IMR-90 (cell line): ENCODE data around the gene WIPF1. TPM values are rescaled to one million over a fixed set of nuclear protein-coding genes. Genes with fewer than 3 reads are reported as not detected.

ENCODE experiments used
- ATAC-seq: fragments of 200-7000 bp; cut with Tn5 transposase; 2 replicates; pipeline ENCODE4 v1.9.1; 2020; ENCODE audit warnings: low read depth, mild to moderate bottlenecking, moderate library complexity
- BruUV-seq: library from RNA; stranded (reverse); fragments of 400-500 nt; replicated peaks from 2 replicates; lab custom pipeline; 2021; lab: Mats Ljungman, UMichigan
- CTCF ChIA-PET: fragments of 300-600 bp; formaldehyde crosslinking; extraction: SDS; loops from one replicate; lab custom pipeline; 2021; ENCODE audit warnings: antibody characterized with exemption; lab: Yijun Ruan, JAX
- POLR2A ChIA-PET: fragments of 300-600 bp; sonication (Branson Sonifier 250); formaldehyde crosslinking; loops from one replicate; lab custom pipeline; 2022; ENCODE audit warnings: antibody characterized with exemption; ENCODE audit not compliant: unreplicated experiment; lab: Charles Lee
- DNase-seq: peaks from one replicate; pipeline ENCODE4 v3.0.0; 2013
- H2AFZ ChIP-seq: replicated peaks from 2 replicates; pipeline ENCODE3; 2013; ENCODE audit warnings: low read length, mild to moderate bottlenecking; ENCODE audit not compliant: poor library complexity
- H2AK5ac ChIP-seq: 2 replicates; pipeline ENCODE4 v1.6.1; 2013; ENCODE audit warnings: low read depth, low read length, inconsistent platforms
- H2AK9ac ChIP-seq: replicated peaks from 2 replicates; pipeline ENCODE3; 2013; ENCODE audit warnings: mild to moderate bottlenecking, low read depth, low read length, moderate library complexity; ENCODE audit not compliant: poor library complexity
- H2BK120ac ChIP-seq: 2 replicates; pipeline ENCODE4 v1.6.1; 2013; ENCODE audit warnings: low read depth, low read length, inconsistent platforms
- H2BK15ac ChIP-seq: 3 replicates; pipeline ENCODE4 v1.6.1; 2013; ENCODE audit warnings: low read depth, low read length, inconsistent platforms
- H2BK20ac ChIP-seq: 2 replicates; pipeline ENCODE4 v1.6.1; 2013; ENCODE audit warnings: low read depth, mild to moderate bottlenecking, inconsistent platforms, low read length, moderate library complexity
- H2BK5ac ChIP-seq: 2 replicates; pipeline ENCODE4 v1.6.1; 2013; ENCODE audit warnings: mild to moderate bottlenecking, low read depth, low read length, inconsistent platforms; ENCODE audit not compliant: poor library complexity, severe bottlenecking
- H3K14ac ChIP-seq: replicated peaks from 2 replicates; pipeline ENCODE4 v1.6.1; 2013; ENCODE audit warnings: low read depth, low read length, inconsistent platforms
- H3K18ac ChIP-seq: 2 replicates; pipeline ENCODE4 v1.6.1; 2013; ENCODE audit warnings: low read depth, low read length, control low read depth
- H3K23ac ChIP-seq: 2 replicates; pipeline ENCODE4 v1.6.1; 2013; ENCODE audit warnings: low read depth, low read length, inconsistent platforms
- H3K27ac ChIP-seq: 2 replicates; pipeline ENCODE4 v1.5.1; 2013; ENCODE audit warnings: mild to moderate bottlenecking, control low read depth, low read length; ENCODE audit not compliant: insufficient read depth
- H3K27me3 ChIP-seq: 2 replicates; pipeline ENCODE4 v1.6.1; 2013; ENCODE audit warnings: low read length; ENCODE audit not compliant: control insufficient read depth, insufficient read depth
- H3K36me3 ChIP-seq: 2 replicates; pipeline ENCODE4 v1.6.1; 2013; ENCODE audit warnings: low read length, mixed read lengths; ENCODE audit not compliant: control insufficient read depth, insufficient read depth
- H3K4ac ChIP-seq: 2 replicates; pipeline ENCODE4 v1.6.1; 2013; ENCODE audit warnings: low read depth, low read length, inconsistent platforms
- H3K4me1 ChIP-seq: 2 replicates; pipeline ENCODE4 v1.6.1; 2013; ENCODE audit warnings: low read length, mixed read lengths; ENCODE audit not compliant: control insufficient read depth, insufficient read depth
- H3K4me2 ChIP-seq: 2 replicates; pipeline ENCODE4 v1.6.1; 2013; ENCODE audit warnings: low read depth, mild to moderate bottlenecking, control low read depth, low read length, moderate library complexity
- H3K4me3 ChIP-seq: 2 replicates; pipeline ENCODE4 v1.5.1; 2013; ENCODE audit warnings: low read depth, mild to moderate bottlenecking, control low read depth, low read length, moderate library complexity; ENCODE audit not compliant: insufficient read depth
- H3K56ac ChIP-seq: 2 replicates; pipeline ENCODE4 v1.6.1; 2013; ENCODE audit warnings: low read length, inconsistent platforms; ENCODE audit not compliant: insufficient read depth; ENCODE audit errors: extremely low read depth
- H3K79me1 ChIP-seq, 2 experiments: 2 replicates each; pipeline ENCODE4 v1.6.1; 2013; ENCODE audit warnings: low read length in 2 of 2, inconsistent platforms in 1 of 2, low read depth in 1 of 2
- H3K9ac ChIP-seq: 2 replicates; pipeline ENCODE4 v1.6.1; 2013; ENCODE audit warnings: low read depth, low read length, control low read depth
- H3K9me1 ChIP-seq: 2 replicates; pipeline ENCODE4 v1.6.1; 2013; ENCODE audit warnings: low read length, inconsistent platforms; ENCODE audit not compliant: insufficient read depth
- H3K9me3 ChIP-seq: 2 replicates; pipeline ENCODE4 v1.6.1; 2013; ENCODE audit warnings: low read length; ENCODE audit not compliant: control insufficient read depth, insufficient read depth
- H4K20me1 ChIP-seq: 2 replicates; pipeline ENCODE4 v1.6.1; 2013; ENCODE audit warnings: low read length, inconsistent platforms; ENCODE audit not compliant: insufficient read depth
- H4K5ac ChIP-seq: 2 replicates; pipeline ENCODE4 v1.6.1; 2013; ENCODE audit warnings: mild to moderate bottlenecking, low read depth, low read length, control low read depth
- H4K8ac ChIP-seq, 2 experiments: 2 replicates each; pipeline ENCODE4 v1.6.1; 2013; ENCODE audit warnings: low read depth in 2 of 2, low read length in 2 of 2, control low read depth in 1 of 2, inconsistent platforms in 1 of 2
- H4K91ac ChIP-seq: 2 replicates; pipeline ENCODE4 v1.6.1; 2013; ENCODE audit warnings: low read depth, low read length, inconsistent platforms; ENCODE audit not compliant: insufficient read depth
- ELK1 ChIP-seq: fragments of 150-350 bp; IDR thresholded peaks from 2 replicates; pipeline ENCODE4 v1.6.1; 2016; ENCODE audit warnings: low read depth, mild to moderate bottlenecking, low read length, moderate library complexity, borderline replicate concordance
- FOS ChIP-seq: fragments of 150-350 bp; IDR thresholded peaks from 2 replicates; pipeline ENCODE4 v1.6.1; 2016; ENCODE audit warnings: low read depth, low read length
- MXI1 ChIP-seq: IDR thresholded peaks from 2 replicates; pipeline ENCODE4 v1.6.1; 2012; ENCODE audit warnings: low read depth, mild to moderate bottlenecking, low read length, moderate library complexity, borderline replicate concordance
- WGBS, 2 experiments: methylation state at CpG; one replicate each; pipeline versions ENCODE4 v1.1.5 to v1.1.7; 2013; ENCODE audit warnings: missing lambda C conversion rate in 2 of 2; ENCODE audit not compliant: insufficient read length in 1 of 2; ENCODE audit errors: extremely low coverage in 2 of 2; 5-methylcytosine and 5-hydroxymethylcytosine counted together
- dilution Hi-C: fragments of 300-500 bp; cut with HindIII; formaldehyde crosslinking; loops from one replicate; pipeline ENCODE4 v1.14.3; 2018; ENCODE audit warnings: low sequenced_read_pairs; ENCODE audit not compliant: unreplicated experiment
- in situ Hi-C: fragments of 300-500 bp; cut with MboI; formaldehyde crosslinking; loops from 3 replicates; pipeline ENCODE4 v1.14.3; 2019; ENCODE audit warnings: low sequenced_read_pairs, inconsistent platforms, mixed read lengths
- intact Hi-C: fragments of 100-400 bp; cut with micrococcal nuclease; formaldehyde crosslinking; loops from 2 replicates; pipeline ENCODE4 v1.10.0; 2022
- polyA plus RNA-seq, 3 experiments: library from polyadenylated mRNA; depleted of rRNA; stranded (reverse); fragments of >200 nt; gene quantifications; 2 replicates each; pipeline ENCODE4 v1.2.3, GENCODE V29; 2012; ENCODE audit warnings: low replicate concordance in 1 of 3
- total RNA-seq: library from RNA; depleted of rRNA; stranded (reverse); fragments of >200 nt; gene quantifications from 2 replicates; pipeline ENCODE4 v1.2.3, GENCODE V29; 2012
- TF ChIP-seq, protein P1 (sequence below): conservative IDR thresholded peaks from 2 replicates; pipeline ENCODE4 v1.5.1; 2012; ENCODE audit warnings: mild to moderate bottlenecking, low read depth, low read length, improper control_type of control experiment

WIPF1 gene
- total and polyA plus RNA-seq, 2 of the 4 experiments (the other 2 are of a cell fraction): 2.7 to 13.5 TPM

DNA sequence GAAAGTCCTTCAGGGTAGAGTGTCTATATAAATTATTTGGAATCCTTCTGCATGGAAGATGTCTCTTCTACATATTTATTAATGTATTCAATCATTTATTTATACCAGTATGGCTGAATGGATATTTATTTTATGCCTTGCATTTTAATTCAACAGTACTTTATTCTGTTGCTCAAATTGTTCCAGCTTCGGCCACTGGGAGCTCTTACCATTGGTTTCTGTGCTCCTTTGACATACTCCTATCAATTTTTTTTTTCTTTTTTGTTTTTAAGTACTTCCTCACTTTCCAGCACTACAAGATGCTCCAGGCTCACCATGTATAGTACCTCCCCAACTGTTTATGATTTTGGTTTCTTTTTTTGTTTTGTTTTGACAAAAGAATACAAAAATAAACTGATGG lies 39.4 kb upstream of the WIPF1 start:
- H3K23ac ChIP-seq: no peak overlapping the region
- H3K4me1 ChIP-seq: peaks cover 14% of the 10 kb centered on the region
- no peak overlapping the region for H3K14ac ChIP-seq
- peaks cover 5 to 17% of the 10 kb centered on the region in 2 experiments; a peak in 3 of 4 replicates for H3K79me1 ChIP-seq
- H4K8ac ChIP-seq: no peak overlapping the region
- H2AK9ac ChIP-seq: no peak overlapping the region
- H3K9me3 ChIP-seq: peaks cover 4% of the 10 kb centered on the region
- H2AFZ ChIP-seq: no peak overlapping the region
- no peak overlapping the region for H3K27ac ChIP-seq
- no peak overlapping the region for H3K4ac ChIP-seq
- H2BK120ac ChIP-seq: no peak overlapping the region
- H2AK5ac ChIP-seq: no peak overlapping the region
- in situ Hi-C loops: no loop called here
- H3K18ac ChIP-seq: no peak overlapping the region
- intact Hi-C loops: no loop called here
- H3K36me3 ChIP-seq: no peaks in the 10 kb centered on the region
- BruUV-seq: no TSS peak
- no peak overlapping the region for H4K91ac ChIP-seq
- DNase-seq (no peak), ATAC-seq (no peak)
- no peak overlapping the region for H2BK15ac ChIP-seq
- H3K4me3 ChIP-seq: no peak overlapping the region
- no CpG with 5 or more reads among the region's 1 CpG for WGBS, 2 experiments
- no peak overlapping the region for H3K9ac ChIP-seq
- TF ChIP-seq ELK1: no peak
- TF ChIP-seq FOS: no peak
- no peak for TF ChIP-seq MXI1
- TF ChIP-seq, protein P1, sequence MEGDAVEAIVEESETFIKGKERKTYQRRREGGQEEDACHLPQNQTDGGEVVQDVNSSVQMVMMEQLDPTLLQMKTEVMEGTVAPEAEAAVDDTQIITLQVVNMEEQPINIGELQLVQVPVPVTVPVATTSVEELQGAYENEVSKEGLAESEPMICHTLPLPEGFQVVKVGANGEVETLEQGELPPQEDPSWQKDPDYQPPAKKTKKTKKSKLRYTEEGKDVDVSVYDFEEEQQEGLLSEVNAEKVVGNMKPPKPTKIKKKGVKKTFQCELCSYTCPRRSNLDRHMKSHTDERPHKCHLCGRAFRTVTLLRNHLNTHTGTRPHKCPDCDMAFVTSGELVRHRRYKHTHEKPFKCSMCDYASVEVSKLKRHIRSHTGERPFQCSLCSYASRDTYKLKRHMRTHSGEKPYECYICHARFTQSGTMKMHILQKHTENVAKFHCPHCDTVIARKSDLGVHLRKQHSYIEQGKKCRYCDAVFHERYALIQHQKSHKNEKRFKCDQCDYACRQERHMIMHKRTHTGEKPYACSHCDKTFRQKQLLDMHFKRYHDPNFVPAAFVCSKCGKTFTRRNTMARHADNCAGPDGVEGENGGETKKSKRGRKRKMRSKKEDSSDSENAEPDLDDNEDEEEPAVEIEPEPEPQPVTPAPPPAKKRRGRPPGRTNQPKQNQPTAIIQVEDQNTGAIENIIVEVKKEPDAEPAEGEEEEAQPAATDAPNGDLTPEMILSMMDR: no peak
- dilution Hi-C loops: no loop called here
- peaks cover 8% of the 10 kb centered on the region for H3K9me1 ChIP-seq
- no peak overlapping the region for H2BK5ac ChIP-seq
- H3K27me3 ChIP-seq: no peaks in the 10 kb centered on the region
- no peak overlapping the region for H3K4me2 ChIP-seq
- H2BK20ac ChIP-seq: no peak overlapping the region
- no peaks in the 10 kb centered on the region; the same call in 1 of the 2 replicates for H4K20me1 ChIP-seq
- no peak overlapping the region for H3K56ac ChIP-seq
- POLR2A ChIA-PET: interaction anchor here (0.6 kb wide), 1 partner anchor 47 kb away, joined by 4 read pairs; no protein-coding TSS in a partner anchor
- CTCF ChIA-PET: no interaction called here
- no peak overlapping the region for H4K5ac ChIP-seq
